K562 (cell line): ENCODE measurements around the gene VSIG10L2. TPM values are rescaled to one million over a fixed set of nuclear protein-coding genes. Genes with fewer than 3 reads are reported as not detected.

Experiments
- ATAC-seq: fragments of 200-7000 bp; cut with Tn5 transposase; 3 replicates; pipeline ENCODE4 v1.9.1; 2020; ENCODE audit warnings: moderate library complexity
- BruUV-seq: library from RNA; stranded (reverse); fragments of 400-500 nt; replicated peaks from 2 replicates; lab custom pipeline; 2021; lab: Mats Ljungman, UMichigan
- CTCF ChIA-PET: fragments of 300-600 bp; formaldehyde crosslinking; extraction: SDS; loops from one replicate; lab custom pipeline; 2021; ENCODE audit warnings: low intra/inter-chr PET ratio; lab: Yijun Ruan, JAX
- POLR2A ChIA-PET: fragments of 300-600, 350-650 bp; sonication (Branson Sonifier 250); formaldehyde crosslinking; extraction: SDS; loops from one replicate; lab custom pipeline; 2021; ENCODE audit warnings: antibody characterized with exemption, inconsistent platforms; lab: Yijun Ruan, JAX
- DNase-seq, 4 experiments: peaks; one replicate each; pipeline versions ENCODE4 v3.0.0 to v3.0.0-alpha.2; 2011 to 2018; ENCODE audit warnings: low spot score in 3 of 4, mixed read lengths in 3 of 4; ENCODE audit errors: extremely low read depth in 1 of 4
- FAIRE-seq: peaks from 2 replicates; lab custom pipeline; 2011; peaks lifted over from hg19 to GRCh38; lab: Jason Lieb, UNC
- H2AFZ ChIP-seq: 2 replicates; pipeline ENCODE4 v1.6.0; 2011; ENCODE audit warnings: low read depth, low read length, control low read depth, inconsistent platforms
- H3K27ac ChIP-seq: fragments of 200-600 bp; 3 replicates; pipeline ENCODE4 v1.8.0; 2011; ENCODE audit warnings: low read depth, mild to moderate bottlenecking, control low read depth, inconsistent platforms, low read length, moderate library complexity, mixed read lengths; ENCODE audit errors: extremely low read depth
- H3K27me3 ChIP-seq, 2 experiments: fragments of 300-600 bp in 1 of 2; 2 replicates in 1 of 2; 3 replicates in 1 of 2; pipeline versions ENCODE4 v1.6.0 to v1.8.0; 2011; ENCODE audit warnings: inconsistent platforms in 2 of 2, low read length in 2 of 2, mild to moderate bottlenecking in 1 of 2, mixed read lengths in 1 of 2, moderate library complexity in 1 of 2; ENCODE audit not compliant: control insufficient read depth in 2 of 2, insufficient read depth in 2 of 2
- H3K36me3 ChIP-seq: fragments of 300-600 bp; 3 replicates; pipeline ENCODE4 v1.8.0; 2011; ENCODE audit warnings: mild to moderate bottlenecking, low read length, inconsistent platforms; ENCODE audit not compliant: control insufficient read depth, insufficient read depth
- H3K4me1 ChIP-seq, 2 experiments: fragments of 200-600 bp in 1 of 2; replicated peaks in 1 of 2; 2 replicates in 1 of 2; 3 replicates in 1 of 2; pipeline versions ENCODE4 v1.5.1 to v1.8.0; 2011; ENCODE audit warnings: inconsistent platforms in 2 of 2, low read length in 2 of 2, mild to moderate bottlenecking in 1 of 2, mixed read lengths in 1 of 2, moderate library complexity in 1 of 2; ENCODE audit not compliant: control insufficient read depth in 2 of 2, insufficient read depth in 2 of 2
- H3K4me2 ChIP-seq: 2 replicates; pipeline ENCODE4 v1.6.1; 2011; ENCODE audit warnings: low read length, control low read depth, inconsistent platforms, mixed read lengths; ENCODE audit not compliant: insufficient read depth
- H3K4me3 ChIP-seq: fragments of 200-600 bp; sonication (generic), shearing (Covaris generic); 2 replicates; pipeline ENCODE4 v1.5.1; 2016; ENCODE audit warnings: control low read depth, inconsistent platforms
- H3K79me2 ChIP-seq: fragments of 200-600 bp; 3 replicates; pipeline ENCODE4 v1.8.0; 2011; ENCODE audit warnings: low read length, inconsistent platforms; ENCODE audit not compliant: control insufficient read depth, insufficient read depth
- H3K9ac ChIP-seq, 2 experiments: 2 replicates each; pipeline versions ENCODE4 v1.6.0 to v1.6.1; 2011; ENCODE audit warnings: low read depth in 2 of 2, low read length in 2 of 2, control low read depth in 1 of 2, inconsistent platforms in 1 of 2, mild to moderate bottlenecking in 1 of 2, mixed read lengths in 1 of 2; ENCODE audit not compliant: insufficient read depth in 1 of 2
- H3K9me1 ChIP-seq: one replicate; pipeline ENCODE4 v1.6.0; 2011; ENCODE audit warnings: inconsistent platforms, mild to moderate bottlenecking, low read length, moderate library complexity; ENCODE audit not compliant: control insufficient read depth, insufficient read depth
- H3K9me3 ChIP-seq: replicated peaks from 2 replicates; pipeline ENCODE4 v1.5.1; 2011; ENCODE audit warnings: low read depth, low read length, inconsistent platforms; ENCODE audit not compliant: control insufficient read depth, insufficient read depth
- H4K20me1 ChIP-seq: replicated peaks from 2 replicates; pipeline ENCODE4 v1.6.1; 2011; ENCODE audit warnings: low read length, inconsistent platforms, mixed read lengths; ENCODE audit not compliant: control insufficient read depth, insufficient read depth
- CBFA2T3 ChIP-seq: fragments of 450-650 bp; IDR thresholded peaks from 2 replicates; pipeline ENCODE4 v1.6.1; 2017
- HNRNPLL ChIP-seq: fragments of 200-400 bp; formaldehyde crosslinking; IDR thresholded peaks from 2 replicates; pipeline ENCODE4 v1.6.1; 2017; ENCODE audit warnings: low read length, low read depth, mild to moderate bottlenecking; ENCODE audit not compliant: poor library complexity, severe bottlenecking
- NCOR1 ChIP-seq: fragments of 450-650 bp; IDR thresholded peaks from 2 replicates; pipeline ENCODE4 v1.6.1; 2016; ENCODE audit warnings: mild to moderate bottlenecking, moderate library complexity
- SAFB2 ChIP-seq: fragments of 200-400 bp; formaldehyde crosslinking; IDR thresholded peaks from 2 replicates; pipeline ENCODE4 v1.6.1; 2018; ENCODE audit warnings: borderline replicate concordance, low read length, low read depth, moderate library complexity; ENCODE audit not compliant: severe bottlenecking
- YY1 ChIP-seq, 3 experiments: IDR thresholded peaks; 2 replicates each; pipeline ENCODE4 v1.6.1; 2011; ENCODE audit warnings: low read length in 2 of 3, mild to moderate bottlenecking in 2 of 3, moderate library complexity in 2 of 3, borderline replicate concordance in 1 of 3, control low read depth in 1 of 3, low read depth in 1 of 3; ENCODE audit not compliant: insufficient read depth in 3 of 3, insufficient replicate concordance in 2 of 3, control insufficient read depth in 1 of 3, insufficient read length in 1 of 3; ENCODE audit errors: extremely low read depth in 1 of 3
- ZBTB17 ChIP-seq: fragments of 450-650 bp; formaldehyde crosslinking; IDR thresholded peaks from 2 replicates; pipeline ENCODE4 v1.4.0; 2020; ENCODE audit warnings: mild to moderate bottlenecking
- ZNF174 ChIP-seq: fragments of 250-450 bp; sonication (Bioruptor Pico); IDR thresholded peaks from 2 replicates; pipeline ENCODE4 v1.4.0; 2020; ENCODE audit warnings: mild to moderate bottlenecking
- WGBS: fragments of 100-300 bp; shearing (Covaris generic); methylation state at CpG from one replicate; pipeline ENCODE4 v1.1.6; 2016; ENCODE audit warnings: low coverage, mixed read lengths; ENCODE audit not compliant: insufficient coverage; ENCODE audit errors: missing lambda C conversion rate; 5-methylcytosine and 5-hydroxymethylcytosine counted together
- in situ Hi-C: fragments of 300-500 bp; cut with MboI; formaldehyde crosslinking; loops from 4 replicates; pipeline ENCODE4 v1.15.0; 2018; ENCODE audit warnings: inconsistent platforms, mixed read lengths
- intact Hi-C: fragments of 100-400 bp; cut with micrococcal nuclease; formaldehyde crosslinking; loops from 2 replicates; pipeline ENCODE4 v1.14.2; 2022
- polyA plus RNA-seq, 8 experiments: library from polyadenylated mRNA; depleted of rRNA in 4 of 8; stranded (reverse) in 5 of 8; unstranded in 3 of 8; fragments of >200 nt; fragmentation: Nextera tagmentation in 2 of 8; fragmentation: Illumina TruSeq in 1 of 8; extraction: Ambion mirVana in 2 of 8; extraction: Trizol in 1 of 8; gene quantifications; 2 replicates each; pipeline versions ENCODE4 v1.2.1 to v1.2.3, GENCODE V29; 2011 to 2014; ENCODE audit warnings: inconsistent platforms in 1 of 8, missing spikeins in 1 of 8
- total RNA-seq, 7 experiments: library from RNA; depleted of rRNA in 6 of 7; stranded (reverse); fragments of >200 nt in 6 of 7; fragmentation: Illumina TruSeq in 2 of 7; extraction: Trizol in 2 of 7; gene quantifications; 2 replicates each; pipeline versions ENCODE4 v1.2.1 to v1.2.3, GENCODE V29; 2011 to 2021; ENCODE audit warnings: low replicate concordance in 1 of 7
- TF ChIP-seq, protein P1 (sequence below): fragments of 250-450 bp; sonication (Bioruptor Pico); IDR thresholded peaks from 2 replicates; pipeline ENCODE4 v1.8.0; 2022; ENCODE audit warnings: inconsistent platforms, mild to moderate bottlenecking, moderate library complexity, borderline replicate concordance
- TF ChIP-seq, protein P2 (sequence below): fragments of 200-400 bp; formaldehyde crosslinking; IDR thresholded peaks from 2 replicates; pipeline ENCODE4 v1.6.1; 2017; ENCODE audit warnings: mild to moderate bottlenecking, low read depth, low read length, moderate library complexity
- TF ChIP-seq, protein P3 (sequence below), 3 experiments: fragments of 200-800 bp in 1 of 3; fragments of 250-450 bp in 1 of 3; fragments of 450-650 bp in 1 of 3; sonication (Bioruptor Pico) in 1 of 3; sonication (Bioruptor generic) in 1 of 3; formaldehyde crosslinking in 1 of 3; IDR thresholded peaks; 2 replicates each; pipeline versions ENCODE4 v1.6.1 to v1.8.0; 2016 to 2022; ENCODE audit warnings: mild to moderate bottlenecking in 2 of 3, missing genetic modification characterization in 2 of 3, missing compliant biosample characterization in 1 of 3, moderate library complexity in 1 of 3

VSIG10L2 gene
- total and polyA plus RNA-seq, 9 of the 15 experiments (the other 6 are each of a cell fraction or from before 2014, with no cell fraction given): not detected

DNA sequence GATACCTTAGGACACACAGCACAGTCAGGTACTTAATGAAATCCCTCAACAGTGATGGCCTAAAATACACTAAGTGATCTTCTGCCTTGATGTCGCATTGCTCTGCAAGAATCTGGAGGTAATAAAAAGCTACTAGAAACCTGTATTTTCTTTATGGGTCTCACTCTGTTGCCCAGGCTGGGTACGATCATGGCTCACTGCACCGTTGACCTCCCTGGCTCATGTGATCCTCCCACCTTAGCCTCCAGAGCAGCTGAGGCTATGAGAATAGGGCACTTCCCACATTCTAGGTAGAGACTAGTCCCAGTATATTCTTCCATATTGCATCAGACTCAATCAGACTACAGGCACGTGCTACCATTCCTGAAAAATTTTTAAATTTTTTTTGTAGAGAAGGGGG, 21.7 kb downstream of the VSIG10L2 start:
- in situ Hi-C loops: no loop called here
- Histone ChIP-seq H3K27ac (no peak overlapping the region), H4K20me1 (no peaks in the 10 kb centered on the region), H3K4me1 (peaks cover 0 to 2% of the 10 kb centered on the region in 2 experiments; a peak in 2 of 5 replicates), H3K36me3 (no peaks in the 10 kb centered on the region), H3K9me3 (no peaks in the 10 kb centered on the region; the same call in 1 of the 2 replicates), H3K9me1 (no peaks in the 10 kb centered on the region), H3K27me3 (peaks cover 15 to 28% of the 10 kb centered on the region in 2 experiments), H3K79me2 (no peaks in the 10 kb centered on the region), H3K4me3 (no peak overlapping the region), H3K4me2 (no peak overlapping the region), H3K9ac (no peak overlapping the region), H2AFZ (no peak overlapping the region)
- FAIRE-seq (no peak), ATAC-seq (no peak), DNase-seq (no peak)
- ChIA-PET POLR2A (no interaction called here), CTCF (no interaction called here)
- BruUV-seq: no TSS peak
- intact Hi-C loops: no loop called here
- WGBS: 11% methylated on average over 4 of the region's 4 CpGs
- TF ChIP-seq SAFB2 (no peak), HNRNPLL (no peak), CBFA2T3 (no peak), ZBTB17 (CRISPR knock-in tag) (no peak), YY1 (IDR thresholded peaks at IDR 0.05; ENCODE audit: borderline replicate concordance in 1 of 3, control insufficient read depth in 1 of 3, extremely low read depth in 1 of 3, insufficient read depth in 3 of 3, insufficient read length in 1 of 3, insufficient replicate concordance in 2 of 3, low read depth in 1 of 3, low read length in 2 of 3) (no peak), ZNF174 (CRISPR knock-in tag) (no peak), NCOR1 (no peak)
- TF ChIP-seq, protein P1, sequence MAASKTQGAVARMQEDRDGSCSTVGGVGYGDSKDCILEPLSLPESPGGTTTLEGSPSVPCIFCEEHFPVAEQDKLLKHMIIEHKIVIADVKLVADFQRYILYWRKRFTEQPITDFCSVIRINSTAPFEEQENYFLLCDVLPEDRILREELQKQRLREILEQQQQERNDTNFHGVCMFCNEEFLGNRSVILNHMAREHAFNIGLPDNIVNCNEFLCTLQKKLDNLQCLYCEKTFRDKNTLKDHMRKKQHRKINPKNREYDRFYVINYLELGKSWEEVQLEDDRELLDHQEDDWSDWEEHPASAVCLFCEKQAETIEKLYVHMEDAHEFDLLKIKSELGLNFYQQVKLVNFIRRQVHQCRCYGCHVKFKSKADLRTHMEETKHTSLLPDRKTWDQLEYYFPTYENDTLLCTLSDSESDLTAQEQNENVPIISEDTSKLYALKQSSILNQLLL: no peak
- TF ChIP-seq, protein P2, sequence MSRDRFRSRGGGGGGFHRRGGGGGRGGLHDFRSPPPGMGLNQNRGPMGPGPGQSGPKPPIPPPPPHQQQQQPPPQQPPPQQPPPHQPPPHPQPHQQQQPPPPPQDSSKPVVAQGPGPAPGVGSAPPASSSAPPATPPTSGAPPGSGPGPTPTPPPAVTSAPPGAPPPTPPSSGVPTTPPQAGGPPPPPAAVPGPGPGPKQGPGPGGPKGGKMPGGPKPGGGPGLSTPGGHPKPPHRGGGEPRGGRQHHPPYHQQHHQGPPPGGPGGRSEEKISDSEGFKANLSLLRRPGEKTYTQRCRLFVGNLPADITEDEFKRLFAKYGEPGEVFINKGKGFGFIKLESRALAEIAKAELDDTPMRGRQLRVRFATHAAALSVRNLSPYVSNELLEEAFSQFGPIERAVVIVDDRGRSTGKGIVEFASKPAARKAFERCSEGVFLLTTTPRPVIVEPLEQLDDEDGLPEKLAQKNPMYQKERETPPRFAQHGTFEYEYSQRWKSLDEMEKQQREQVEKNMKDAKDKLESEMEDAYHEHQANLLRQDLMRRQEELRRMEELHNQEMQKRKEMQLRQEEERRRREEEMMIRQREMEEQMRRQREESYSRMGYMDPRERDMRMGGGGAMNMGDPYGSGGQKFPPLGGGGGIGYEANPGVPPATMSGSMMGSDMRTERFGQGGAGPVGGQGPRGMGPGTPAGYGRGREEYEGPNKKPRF: no peak
- TF ChIP-seq, protein P3, sequence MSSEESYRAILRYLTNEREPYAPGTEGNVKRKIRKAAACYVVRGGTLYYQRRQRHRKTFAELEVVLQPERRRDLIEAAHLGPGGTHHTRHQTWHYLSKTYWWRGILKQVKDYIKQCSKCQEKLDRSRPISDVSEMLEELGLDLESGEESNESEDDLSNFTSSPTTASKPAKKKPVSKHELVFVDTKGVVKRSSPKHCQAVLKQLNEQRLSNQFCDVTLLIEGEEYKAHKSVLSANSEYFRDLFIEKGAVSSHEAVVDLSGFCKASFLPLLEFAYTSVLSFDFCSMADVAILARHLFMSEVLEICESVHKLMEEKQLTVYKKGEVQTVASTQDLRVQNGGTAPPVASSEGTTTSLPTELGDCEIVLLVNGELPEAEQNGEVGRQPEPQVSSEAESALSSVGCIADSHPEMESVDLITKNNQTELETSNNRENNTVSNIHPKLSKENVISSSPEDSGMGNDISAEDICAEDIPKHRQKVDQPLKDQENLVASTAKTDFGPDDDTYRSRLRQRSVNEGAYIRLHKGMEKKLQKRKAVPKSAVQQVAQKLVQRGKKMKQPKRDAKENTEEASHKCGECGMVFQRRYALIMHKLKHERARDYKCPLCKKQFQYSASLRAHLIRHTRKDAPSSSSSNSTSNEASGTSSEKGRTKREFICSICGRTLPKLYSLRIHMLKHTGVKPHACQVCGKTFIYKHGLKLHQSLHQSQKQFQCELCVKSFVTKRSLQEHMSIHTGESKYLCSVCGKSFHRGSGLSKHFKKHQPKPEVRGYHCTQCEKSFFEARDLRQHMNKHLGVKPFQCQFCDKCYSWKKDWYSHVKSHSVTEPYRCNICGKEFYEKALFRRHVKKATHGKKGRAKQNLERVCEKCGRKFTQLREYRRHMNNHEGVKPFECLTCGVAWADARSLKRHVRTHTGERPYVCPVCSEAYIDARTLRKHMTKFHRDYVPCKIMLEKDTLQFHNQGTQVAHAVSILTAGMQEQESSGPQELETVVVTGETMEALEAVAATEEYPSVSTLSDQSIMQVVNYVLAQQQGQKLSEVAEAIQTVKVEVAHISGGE (CRISPR knock-in tag; IDR thresholded peaks at IDR 0.05): no peak
